ENCODE data around the gene HFM1. TPM values are rescaled to one million over a fixed set of nuclear protein-coding genes. Genes with fewer than 3 reads are reported as not detected.

Gene HFM1
- total and polyA plus RNA-seq, 8 donors: 0.40 to 16.5 (median 0.44) TPM; not detected in 4

- Histone ChIP-seq H3K9me3 (no peaks in the 10 kb centered on the region), H3K4me3 (no peak overlapping the region), H3K27ac (peak overlapping the region in 1 of 5 donors; percentile 31), H3K4me1 (peaks cover 0 to under 1% (median 0%) of the 10 kb centered on the region in 4 donors), H3K27me3 (peaks cover 0 to 3% (median 0%) of the 10 kb centered on the region in 3 donors), H3K36me3 (no peaks in the 10 kb centered on the region)
- no peak for TF ChIP-seq CTCF (IDR thresholded peaks at IDR 0.05)
- TF ChIP-seq EP300 (IDR thresholded peaks at IDR 0.05): no peak
- TF ChIP-seq POLR2AphosphoS5 (IDR thresholded peaks at IDR 0.05): no peak
- TF ChIP-seq POLR2A (IDR thresholded peaks at IDR 0.05): no peak
- intact Hi-C loops (cut with DNase I; ENCODE audit: low total_unique reads): no loop called here
- no peak for DNase-seq
- 40 to 61% (median 49%) methylated on average over 1 of the region's 1 CpG for WGBS, 5 donors
Observed at GRCh38 chr1:91398291-91398690, 6.3 kb downstream of the HFM1 start.

- 44 to 67% (median 62%) methylated on average over 4 of the region's 4 CpGs for WGBS, 5 donors
- H3K4me3 ChIP-seq: no peak overlapping the region
- DNase-seq: peak in 1 of 2 donors; percentile 49
- H3K4me1 ChIP-seq: no peaks in the 10 kb centered on the region
- H3K27ac ChIP-seq: peak overlapping the region in 1 of 5 donors; percentile 31
- no peaks in the 10 kb centered on the region for H3K9me3 ChIP-seq
- intact Hi-C loops (cut with DNase I; ENCODE audit: low total_unique reads): no loop called here
- H3K36me3 ChIP-seq: no peaks in the 10 kb centered on the region
- TF ChIP-seq CTCF (IDR thresholded peaks at IDR 0.05): no peak
- TF ChIP-seq EP300 (IDR thresholded peaks at IDR 0.05): no peak
- no peak for TF ChIP-seq POLR2AphosphoS5 (IDR thresholded peaks at IDR 0.05)
- no peak for TF ChIP-seq POLR2A (IDR thresholded peaks at IDR 0.05)
- peaks cover 0 to 3% (median 0%) of the 10 kb centered on the region in 3 donors for H3K27me3 ChIP-seq
Observed at GRCh38 chr1:91397605-91398004, 7.0 kb downstream of the HFM1 start.

- Histone ChIP-seq H3K9me3 (no peaks in the 10 kb centered on the region), H3K4me1 (no peaks in the 10 kb centered on the region), H3K27me3 (peaks cover 0 to 3% (median 0%) of the 10 kb centered on the region in 3 donors), H3K27ac (no peak overlapping the region), H3K4me3 (no peak overlapping the region), H3K36me3 (no peaks in the 10 kb centered on the region)
- DNase-seq: no peak
- intact Hi-C loops (cut with DNase I; ENCODE audit: low total_unique reads): no loop called here
- WGBS, 5 donors: 65 to 78% (median 73%) methylated on average over 1 of the region's 1 CpG
- TF ChIP-seq POLR2AphosphoS5 (IDR thresholded peaks at IDR 0.05): no peak
- TF ChIP-seq EP300 (IDR thresholded peaks at IDR 0.05): no peak
- no peak for TF ChIP-seq POLR2A (IDR thresholded peaks at IDR 0.05)
- TF ChIP-seq CTCF (IDR thresholded peaks at IDR 0.05): no peak
Observed at GRCh38 chr1:91393042-91393441, 11.6 kb downstream of the HFM1 start.

GRCh38 chr1:91386109-91386508 lies 18.5 kb downstream of the HFM1 start:
- Histone ChIP-seq H3K9me3 (no peaks in the 10 kb centered on the region), H3K36me3 (no peaks in the 10 kb centered on the region), H3K4me3 (no peak overlapping the region), H3K4me1 (no peaks in the 10 kb centered on the region), H3K27ac (no peak overlapping the region), H3K27me3 (no peaks in the 10 kb centered on the region)
- TF ChIP-seq CTCF (IDR thresholded peaks at IDR 0.05) (no peak), POLR2A (IDR thresholded peaks at IDR 0.05) (no peak), EP300 (IDR thresholded peaks at IDR 0.05) (no peak)
- no peak for DNase-seq
- intact Hi-C loops (cut with DNase I; ENCODE audit: low total_unique reads): no loop called here
- 65 to 84% (median 70%) methylated on average over 2 of the region's 2 CpGs for WGBS, 5 donors
